PC-3 (cell line): ENCODE results near the gene MYEOV.

ENCODE experiments used
- EZH2 ChIP-seq: fragments of 300-600 bp; sonication (generic); IDR thresholded peaks from one replicate; pipeline ENCODE4 v1.6.1; 2017; ENCODE audit warnings: antibody characterized with exemption, mild to moderate bottlenecking, low read length; ENCODE audit not compliant: unreplicated experiment
- TF ChIP-seq, protein P1 (sequence below): fragments of 300-600 bp; sonication (generic); conservative IDR thresholded peaks from 2 replicates; pipeline ENCODE4 v1.5.1; 2017; ENCODE audit warnings: antibody characterized with exemption, low read depth, mild to moderate bottlenecking, low read length

GRCh38 chr11:69333879-69334278 is 39.9 kb downstream of the MYEOV start:
- TF ChIP-seq, protein P1, sequence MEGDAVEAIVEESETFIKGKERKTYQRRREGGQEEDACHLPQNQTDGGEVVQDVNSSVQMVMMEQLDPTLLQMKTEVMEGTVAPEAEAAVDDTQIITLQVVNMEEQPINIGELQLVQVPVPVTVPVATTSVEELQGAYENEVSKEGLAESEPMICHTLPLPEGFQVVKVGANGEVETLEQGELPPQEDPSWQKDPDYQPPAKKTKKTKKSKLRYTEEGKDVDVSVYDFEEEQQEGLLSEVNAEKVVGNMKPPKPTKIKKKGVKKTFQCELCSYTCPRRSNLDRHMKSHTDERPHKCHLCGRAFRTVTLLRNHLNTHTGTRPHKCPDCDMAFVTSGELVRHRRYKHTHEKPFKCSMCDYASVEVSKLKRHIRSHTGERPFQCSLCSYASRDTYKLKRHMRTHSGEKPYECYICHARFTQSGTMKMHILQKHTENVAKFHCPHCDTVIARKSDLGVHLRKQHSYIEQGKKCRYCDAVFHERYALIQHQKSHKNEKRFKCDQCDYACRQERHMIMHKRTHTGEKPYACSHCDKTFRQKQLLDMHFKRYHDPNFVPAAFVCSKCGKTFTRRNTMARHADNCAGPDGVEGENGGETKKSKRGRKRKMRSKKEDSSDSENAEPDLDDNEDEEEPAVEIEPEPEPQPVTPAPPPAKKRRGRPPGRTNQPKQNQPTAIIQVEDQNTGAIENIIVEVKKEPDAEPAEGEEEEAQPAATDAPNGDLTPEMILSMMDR = no peak
- TF ChIP-seq EZH2 = no peak
